ENCODE results near the gene GUK1.

DNA sequence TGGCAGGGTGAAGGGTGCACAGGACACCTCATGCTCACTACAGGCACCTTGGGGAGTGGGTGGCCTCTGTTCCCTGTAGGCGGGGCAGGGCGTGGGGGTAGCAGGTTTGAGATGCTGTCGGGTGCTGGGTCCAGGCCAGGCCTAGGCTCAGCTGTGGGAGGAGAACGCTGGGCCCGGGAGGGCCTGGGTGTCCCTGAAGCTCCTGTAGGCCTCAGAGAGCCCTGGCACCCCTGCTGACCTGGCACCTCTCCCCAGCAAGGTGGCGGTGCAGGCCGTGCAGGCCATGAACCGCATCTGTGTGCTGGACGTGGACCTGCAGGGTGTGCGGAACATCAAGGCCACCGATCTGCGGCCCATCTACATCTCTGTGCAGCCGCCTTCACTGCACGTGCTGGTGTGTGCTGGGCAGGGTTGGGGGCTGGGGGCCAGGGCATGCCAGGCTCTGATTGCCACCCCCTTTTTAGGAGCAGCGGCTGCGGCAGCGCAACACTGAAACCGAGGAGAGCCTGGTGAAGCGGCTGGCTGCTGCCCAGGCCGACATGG lies 7.1 kb downstream of the GUK1 start:
- TF ChIP-seq CTCF (IDR thresholded peaks at IDR 0.05) (no peak), POLR2A (IDR thresholded peaks at IDR 0.05) (no peak)
